H9 (cell line): ENCODE results near the gene VAV2. TPM values are rescaled to one million over a fixed set of nuclear protein-coding genes. Genes with fewer than 3 reads are reported as not detected.

Source experiments
- DNase-seq: peaks from one replicate; pipeline ENCODE4 v3.0.0-alpha.2; 2017
- H2AFZ ChIP-seq: one replicate; pipeline ENCODE4 v1.6.1; 2013; ENCODE audit warnings: mild to moderate bottlenecking, low read length, control low read depth, moderate library complexity
- H2AK5ac ChIP-seq: 2 replicates; pipeline ENCODE4 v1.6.1; 2013; ENCODE audit warnings: low read length, control low read depth, mixed read lengths; ENCODE audit not compliant: insufficient read length
- H2BK120ac ChIP-seq: one replicate; pipeline ENCODE4 v1.6.1; 2013; ENCODE audit warnings: low read depth, mild to moderate bottlenecking, low read length, control low read depth, inconsistent platforms; ENCODE audit not compliant: poor library complexity, severe bottlenecking
- H2BK12ac ChIP-seq: 2 replicates; pipeline ENCODE4 v1.6.1; 2013; ENCODE audit warnings: low read length, control low read depth, mixed read lengths, low read depth; ENCODE audit not compliant: insufficient read length
- H2BK15ac ChIP-seq: 2 replicates; pipeline ENCODE4 v1.6.1; 2013; ENCODE audit warnings: low read depth, low read length, control low read depth
- H2BK20ac ChIP-seq: one replicate; pipeline ENCODE4 v1.6.1; 2013; ENCODE audit warnings: low read depth, mild to moderate bottlenecking, low read length, control low read depth, inconsistent platforms; ENCODE audit not compliant: poor library complexity, severe bottlenecking
- H2BK5ac ChIP-seq: 2 replicates; pipeline ENCODE4 v1.6.1; 2013; ENCODE audit warnings: low read length, control low read depth, mixed read lengths; ENCODE audit not compliant: insufficient read length
- H3K14ac ChIP-seq: 2 replicates; pipeline ENCODE4 v1.6.1; 2013; ENCODE audit warnings: low read length, control low read depth; ENCODE audit not compliant: insufficient read depth
- H3K18ac ChIP-seq: 2 replicates; pipeline ENCODE4 v1.6.1; 2013; ENCODE audit warnings: low read depth, mild to moderate bottlenecking, mixed read lengths, low read length, control low read depth; ENCODE audit not compliant: insufficient read length
- H3K23ac ChIP-seq: 2 replicates; pipeline ENCODE4 v1.6.1; 2013; ENCODE audit warnings: low read length, control low read depth, mixed read lengths, low read depth; ENCODE audit not compliant: insufficient read length
- H3K23me2 ChIP-seq: 2 replicates; pipeline ENCODE4 v1.6.1; 2013; ENCODE audit warnings: low read depth, mild to moderate bottlenecking, mixed read lengths, low read length, control low read depth; ENCODE audit not compliant: insufficient read length, poor library complexity, severe bottlenecking
- H3K27ac ChIP-seq: 2 replicates; pipeline ENCODE4 v1.5.1; 2013; ENCODE audit warnings: low read length, control low read depth, mixed read lengths, low read depth; ENCODE audit not compliant: insufficient read length
- H3K27me3 ChIP-seq: 2 replicates; pipeline ENCODE4 v1.6.1; 2013; ENCODE audit warnings: low read length, control low read depth, inconsistent platforms; ENCODE audit not compliant: insufficient read depth
- H3K4ac ChIP-seq: 2 replicates; pipeline ENCODE4 v1.6.1; 2013; ENCODE audit warnings: low read depth, mild to moderate bottlenecking, control low read depth, inconsistent platforms, low read length, moderate library complexity
- H3K4me1 ChIP-seq: 2 replicates; pipeline ENCODE4 v1.6.1; 2013; ENCODE audit warnings: low read length, control low read depth, inconsistent platforms; ENCODE audit not compliant: insufficient read depth
- H3K4me2 ChIP-seq: 2 replicates; pipeline ENCODE4 v1.6.1; 2013; ENCODE audit warnings: low read length, control low read depth, mixed read lengths; ENCODE audit not compliant: insufficient read length, insufficient read depth
- H3K56ac ChIP-seq: 2 replicates; pipeline ENCODE4 v1.6.1; 2013; ENCODE audit warnings: low read depth, mild to moderate bottlenecking, mixed read lengths, low read length, control low read depth; ENCODE audit not compliant: insufficient read length
- H3K79me1 ChIP-seq: 2 replicates; pipeline ENCODE4 v1.6.1; 2013; ENCODE audit warnings: low read depth, mild to moderate bottlenecking, moderate library complexity, low read length, control low read depth, inconsistent platforms; ENCODE audit not compliant: insufficient read depth, poor library complexity, severe bottlenecking
- H3K79me2 ChIP-seq: 2 replicates; pipeline ENCODE4 v1.6.1; 2013; ENCODE audit warnings: low read length, control low read depth, inconsistent platforms; ENCODE audit not compliant: insufficient read depth
- H3K9ac ChIP-seq: 2 replicates; pipeline ENCODE4 v1.6.1; 2013; ENCODE audit warnings: low read length, control low read depth, mixed read lengths; ENCODE audit not compliant: insufficient read length; ENCODE audit errors: extremely low read depth
- H3K9me3 ChIP-seq: one replicate; pipeline ENCODE4 v1.6.1; 2013; ENCODE audit warnings: low read depth, low read length, inconsistent platforms; ENCODE audit not compliant: control insufficient read depth
- H3T11ph ChIP-seq: one replicate; pipeline ENCODE4 v1.6.1; 2013; ENCODE audit warnings: mild to moderate bottlenecking, low read length, control low read depth, inconsistent platforms
- H4K20me1 ChIP-seq: one replicate; pipeline ENCODE4 v1.6.1; 2013; ENCODE audit not compliant: control insufficient read depth, insufficient read length, insufficient read depth
- H4K5ac ChIP-seq: 2 replicates; pipeline ENCODE4 v1.6.1; 2013; ENCODE audit warnings: low read depth, mild to moderate bottlenecking, mixed read lengths, low read length, control low read depth; ENCODE audit not compliant: insufficient read length
- H4K8ac ChIP-seq: replicated peaks from 2 replicates; pipeline ENCODE4 v1.6.1; 2013; ENCODE audit warnings: low read length, control low read depth, mixed read lengths, low read depth; ENCODE audit not compliant: insufficient read length
- H4K91ac ChIP-seq: 2 replicates; pipeline ENCODE4 v1.6.1; 2013; ENCODE audit warnings: low read depth, mild to moderate bottlenecking, moderate library complexity, mixed read lengths, low read length, control low read depth; ENCODE audit not compliant: insufficient read length
- H3K27ac Mint-ChIP-seq, 3 experiments: 2 replicates in 2 of 3; 3 replicates in 1 of 3; pipeline ENCODE4 v1.8.0; 2020 to 2021; ENCODE audit warnings: mixed read lengths in 3 of 3, mild to moderate bottlenecking in 1 of 3, moderate library complexity in 1 of 3
- H3K27me3 Mint-ChIP-seq: 2 replicates; pipeline ENCODE4 v1.8.0; 2021; ENCODE audit warnings: low read depth, mild to moderate bottlenecking, moderate library complexity, mixed read lengths
- H3K36me3 Mint-ChIP-seq, 3 experiments: 2 replicates in 2 of 3; 3 replicates in 1 of 3; pipeline ENCODE4 v1.8.0; 2020 to 2021; ENCODE audit warnings: low read depth in 3 of 3, mixed read lengths in 3 of 3; ENCODE audit not compliant: insufficient read depth in 1 of 3
- H3K4me1 Mint-ChIP-seq, 2 experiments: 2 replicates each; pipeline ENCODE4 v1.8.0; 2020; ENCODE audit warnings: mixed read lengths in 2 of 2
- H3K4me3 Mint-ChIP-seq, 2 experiments: 2 replicates in 1 of 2; 3 replicates in 1 of 2; pipeline ENCODE4 v1.8.0; 2020 to 2021; ENCODE audit warnings: mild to moderate bottlenecking in 2 of 2, mixed read lengths in 2 of 2, moderate library complexity in 1 of 2
- H3K9me3 Mint-ChIP-seq, 2 experiments: 2 replicates in 1 of 2; 3 replicates in 1 of 2; pipeline ENCODE4 v1.8.0; 2020; ENCODE audit warnings: mild to moderate bottlenecking in 2 of 2, mixed read lengths in 2 of 2, moderate library complexity in 1 of 2
- CTCF ChIP-seq: fragments of 200-600 bp; sonication (generic); conservative IDR thresholded peaks from 3 replicates; pipeline ENCODE4 v1.8.0; 2021; ENCODE audit warnings: antibody characterized with exemption, mild to moderate bottlenecking
- WGBS: extraction: QIAGEN DNeasy Blood & Tissue Kit; methylation state at CpG from one replicate; pipeline ENCODE4 v1.1.7; 2013; ENCODE audit warnings: missing lambda C conversion rate, low lambda C conversion rate, mixed read lengths; ENCODE audit not compliant: insufficient read length; ENCODE audit errors: extremely low coverage; 5-methylcytosine and 5-hydroxymethylcytosine counted together
- total RNA-seq: library from RNA; stranded (reverse); gene quantifications from 2 replicates; pipeline ENCODE4 v1.2.1, GENCODE V29; 2021

The VAV2 gene
- total RNA-seq, 1 experiment from 2014 or later, result 58.7 TPM

- H4K20me1 ChIP-seq, result no peaks in the 10 kb centered on the region
These were observed 65.8 kb downstream of the VAV2 start for GRCh38 chr9:133926165-133926856.

More at GRCh38 chr9:133926165-133926856, 65.8 kb downstream of the VAV2 start:
- Histone ChIP-seq H3K4me1 (no peaks in the 10 kb centered on the region), H2BK12ac (no peak overlapping the region), H3K23me2 (no peaks in the 10 kb centered on the region), H3K9ac (no peak overlapping the region), H3K27ac (no peak overlapping the region), H3K4me2 (no peak overlapping the region), H3K79me2 (peaks cover 4% of the 10 kb centered on the region; the same call in 1 of the 2 replicates), H3K9me3 (no peaks in the 10 kb centered on the region), H3K56ac (no peak overlapping the region), H3K4ac (no peak overlapping the region), H2BK120ac (no peak overlapping the region), H3K23ac (no peak overlapping the region), H2BK20ac (no peak overlapping the region), H3K79me1 (no peaks in the 10 kb centered on the region), H2BK5ac (no peak overlapping the region), H2AK5ac (no peak overlapping the region), H4K8ac (no peak overlapping the region), H3T11ph (no peak overlapping the region), H3K14ac (peak overlapping the region; percentile 16; the same call in 1 of the 2 replicates), H4K5ac (no peak overlapping the region), H2AFZ (no peak overlapping the region), H3K27me3 (no peaks in the 10 kb centered on the region), H2BK15ac (no peak overlapping the region), H3K18ac (no peak overlapping the region), H4K91ac (no peak overlapping the region)
- Mint-ChIP-seq H3K4me1 (peaks cover under 1 to 7% of the 10 kb centered on the region in 2 experiments), H3K9me3 (peaks cover 0 to 3% of the 10 kb centered on the region in 2 experiments; a peak in 1 of 5 replicates), H3K4me3 (no peak overlapping the region), H3K27me3 (no peaks in the 10 kb centered on the region; the same call in 1 of the 2 replicates), H3K36me3 (peaks cover 3 to 26% (median 21%) of the 10 kb centered on the region in 3 experiments; a peak in 6 of 7 replicates), H3K27ac (peak overlapping the region in 2 of 3 experiments; percentile 85 to 94; a peak in 2 of 7 replicates)
- no CpG with 5 or more reads among the region's 9 CpGs for WGBS
- TF ChIP-seq CTCF, result no peak
- DNase-seq, result no peak
